ENCODE data around the gene SGMS1.

Gene SGMS1

DNA sequence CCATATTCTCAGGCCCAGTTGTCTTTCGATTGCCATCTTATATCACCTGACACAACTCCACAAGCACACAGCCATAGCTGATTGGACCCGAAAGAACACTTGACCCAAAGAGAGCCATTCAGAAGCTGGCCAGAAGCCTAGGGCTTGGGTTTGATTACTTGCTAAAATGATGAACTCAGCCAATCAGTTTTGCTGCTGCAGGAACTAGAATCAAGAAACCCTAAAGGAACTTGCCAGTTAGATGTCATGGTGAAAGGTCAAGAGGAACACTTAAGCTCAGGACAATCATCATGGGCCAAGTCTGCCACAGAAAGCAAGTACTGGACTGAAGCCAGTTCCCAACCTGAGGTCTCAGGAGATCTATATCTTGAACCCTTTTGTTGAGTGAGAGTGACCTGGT, 150.0 kb downstream of the SGMS1 start:
- DNase-seq (ENCODE audit: low read depth): peak; percentile 45
- TF ChIP-seq, protein P1, sequence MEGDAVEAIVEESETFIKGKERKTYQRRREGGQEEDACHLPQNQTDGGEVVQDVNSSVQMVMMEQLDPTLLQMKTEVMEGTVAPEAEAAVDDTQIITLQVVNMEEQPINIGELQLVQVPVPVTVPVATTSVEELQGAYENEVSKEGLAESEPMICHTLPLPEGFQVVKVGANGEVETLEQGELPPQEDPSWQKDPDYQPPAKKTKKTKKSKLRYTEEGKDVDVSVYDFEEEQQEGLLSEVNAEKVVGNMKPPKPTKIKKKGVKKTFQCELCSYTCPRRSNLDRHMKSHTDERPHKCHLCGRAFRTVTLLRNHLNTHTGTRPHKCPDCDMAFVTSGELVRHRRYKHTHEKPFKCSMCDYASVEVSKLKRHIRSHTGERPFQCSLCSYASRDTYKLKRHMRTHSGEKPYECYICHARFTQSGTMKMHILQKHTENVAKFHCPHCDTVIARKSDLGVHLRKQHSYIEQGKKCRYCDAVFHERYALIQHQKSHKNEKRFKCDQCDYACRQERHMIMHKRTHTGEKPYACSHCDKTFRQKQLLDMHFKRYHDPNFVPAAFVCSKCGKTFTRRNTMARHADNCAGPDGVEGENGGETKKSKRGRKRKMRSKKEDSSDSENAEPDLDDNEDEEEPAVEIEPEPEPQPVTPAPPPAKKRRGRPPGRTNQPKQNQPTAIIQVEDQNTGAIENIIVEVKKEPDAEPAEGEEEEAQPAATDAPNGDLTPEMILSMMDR (IDR thresholded peaks at IDR 0.05; ENCODE audit: insufficient read depth, low read depth, low read length, missing control alignments): no peak
- H3K4me3 ChIP-seq (ENCODE audit: low read depth, low read length): no peak overlapping the region

DNA sequence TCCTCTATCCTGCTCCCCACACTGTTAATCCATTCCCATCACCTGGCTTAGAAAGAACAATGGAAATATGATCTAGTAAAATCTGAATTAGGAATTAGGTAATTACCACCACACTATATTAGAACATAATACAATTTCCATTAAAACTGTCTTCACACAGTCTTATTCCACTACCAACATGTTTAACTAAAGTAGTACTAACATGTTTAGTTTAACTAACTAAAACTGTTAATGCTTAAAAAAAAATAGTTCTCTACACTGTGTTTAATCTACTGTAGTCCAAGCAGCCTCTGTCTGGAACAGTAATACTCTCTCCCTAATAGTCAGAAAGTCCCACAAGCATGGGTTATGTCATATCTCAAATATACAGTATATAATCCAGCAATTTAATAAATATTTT, 150.8 kb downstream of the SGMS1 start:
- no peak overlapping the region for H3K4me3 ChIP-seq (ENCODE audit: low read depth, low read length)
- TF ChIP-seq, protein P1 (IDR thresholded peaks at IDR 0.05; ENCODE audit: insufficient read depth, low read depth, low read length, missing control alignments): no peak
- no peak for DNase-seq (ENCODE audit: low read depth)

DNA sequence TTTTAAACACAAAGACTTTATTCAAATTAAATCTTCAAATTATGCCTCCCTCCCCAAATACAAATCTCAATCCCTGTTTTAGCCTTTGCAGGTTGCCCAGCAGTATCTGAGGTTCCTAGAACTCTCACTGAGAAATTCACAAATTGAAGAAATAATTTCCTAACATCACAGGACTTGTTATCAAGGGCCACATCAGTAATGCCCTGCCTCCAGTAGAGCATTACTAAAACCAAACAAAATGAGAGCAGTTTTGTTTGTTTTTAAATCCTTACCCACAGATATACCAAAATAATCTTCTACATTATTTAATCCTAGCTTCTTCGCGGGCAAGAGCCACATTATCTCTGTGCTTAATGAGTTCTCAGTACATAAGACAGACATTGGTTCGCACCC, 152.2 kb downstream of the SGMS1 start:
- no peak overlapping the region for H3K4me3 ChIP-seq (ENCODE audit: low read depth, low read length)
- TF ChIP-seq, protein P1 (IDR thresholded peaks at IDR 0.05; ENCODE audit: insufficient read depth, low read depth, low read length, missing control alignments): no peak
- no peak for DNase-seq (ENCODE audit: low read depth)

DNA sequence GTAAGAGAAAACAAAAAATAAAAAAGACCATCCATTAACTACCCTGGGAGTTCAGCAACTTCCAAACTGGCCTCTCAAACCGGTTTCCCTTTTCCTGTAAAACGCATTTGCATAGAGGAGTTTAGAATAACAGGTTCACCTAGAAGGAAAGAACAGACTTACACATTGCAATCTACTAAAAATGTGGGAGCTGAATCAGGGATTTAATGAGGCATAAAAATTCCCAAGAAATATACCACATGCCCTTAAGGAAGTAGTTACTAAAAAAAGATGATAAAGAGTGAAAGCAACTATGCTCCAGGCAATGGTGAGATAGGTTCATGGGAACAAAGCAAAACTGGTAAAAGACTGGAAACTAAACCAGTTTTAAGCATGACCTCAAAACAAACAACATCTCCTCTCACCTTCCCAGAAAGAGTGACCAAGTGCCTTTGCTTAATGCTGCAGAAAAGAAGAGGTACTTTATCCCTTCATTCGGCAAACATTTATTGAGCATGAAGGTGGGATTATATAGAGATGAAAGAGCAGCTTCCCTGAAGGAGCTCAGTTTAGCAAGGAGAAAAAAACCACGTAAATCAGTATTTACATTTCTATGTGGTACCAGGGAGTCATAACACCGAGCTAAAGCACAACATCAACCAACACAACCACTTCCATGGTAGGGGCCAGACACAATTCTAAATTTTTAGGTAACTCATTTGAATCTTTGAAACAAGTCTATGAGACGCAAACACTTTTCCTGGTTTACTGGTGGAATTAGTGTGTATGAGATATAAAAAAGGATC, 152.8 kb downstream of the SGMS1 start:
- TF ChIP-seq, protein P1 (IDR thresholded peaks at IDR 0.05; ENCODE audit: insufficient read depth, low read depth, low read length, missing control alignments): no peak
- H3K4me3 ChIP-seq (ENCODE audit: low read depth, low read length): no peak overlapping the region
- DNase-seq (ENCODE audit: low read depth): no peak

DNA sequence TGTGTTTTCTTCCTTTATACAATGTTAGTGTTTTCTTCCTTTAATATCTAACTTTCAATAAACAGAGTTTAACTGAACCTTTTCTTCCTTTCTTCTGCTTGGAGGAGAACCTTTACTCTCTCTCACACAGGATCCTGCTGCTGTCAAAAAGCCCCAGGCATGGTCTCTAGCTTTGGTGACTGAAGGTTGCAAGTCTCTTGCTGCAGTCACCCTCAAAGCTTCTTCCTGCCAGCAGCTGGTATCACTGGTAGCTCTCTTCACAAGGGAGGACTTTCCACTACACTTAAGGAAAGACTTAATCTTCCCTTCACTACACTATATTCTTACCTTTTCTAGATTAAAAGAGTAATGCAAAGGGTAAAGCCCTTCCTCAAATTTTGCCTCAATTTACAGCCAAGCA, 153.4 kb downstream of the SGMS1 start:
- DNase-seq (ENCODE audit: low read depth): peak; percentile 80
- TF ChIP-seq, protein P1 (IDR thresholded peaks at IDR 0.05; ENCODE audit: insufficient read depth, low read depth, low read length, missing control alignments): no peak
- H3K4me3 ChIP-seq (ENCODE audit: low read depth, low read length): peak overlapping the region; percentile 14; the same call in 1 of the 2 replicates

DNA sequence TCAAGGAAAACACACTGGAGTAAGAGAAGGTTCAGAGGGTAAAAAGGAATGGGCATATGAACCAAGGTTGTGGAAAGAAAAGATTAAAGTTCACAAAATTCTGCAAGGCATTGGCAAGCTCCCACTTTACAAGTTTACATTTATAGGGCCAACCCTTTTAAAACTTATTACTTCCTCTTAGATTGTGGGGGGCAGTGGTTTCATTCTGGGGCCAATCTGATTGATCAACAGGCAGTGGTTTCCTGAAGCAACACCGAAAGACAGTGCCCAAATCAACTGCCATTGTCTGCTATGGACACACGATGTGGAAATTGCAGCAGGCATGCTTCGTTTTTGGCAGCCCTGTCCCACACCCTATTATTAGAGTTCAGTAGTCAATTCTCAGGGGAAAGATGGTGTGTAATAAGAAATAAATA, 154.0 kb downstream of the SGMS1 start:
- TF ChIP-seq, protein P1 (IDR thresholded peaks at IDR 0.05; ENCODE audit: insufficient read depth, low read depth, low read length, missing control alignments): no peak
- peak overlapping the region; percentile 23; the same call in 1 of the 2 replicates for H3K4me3 ChIP-seq (ENCODE audit: low read depth, low read length)
- DNase-seq (ENCODE audit: low read depth): peak; percentile 66

DNA sequence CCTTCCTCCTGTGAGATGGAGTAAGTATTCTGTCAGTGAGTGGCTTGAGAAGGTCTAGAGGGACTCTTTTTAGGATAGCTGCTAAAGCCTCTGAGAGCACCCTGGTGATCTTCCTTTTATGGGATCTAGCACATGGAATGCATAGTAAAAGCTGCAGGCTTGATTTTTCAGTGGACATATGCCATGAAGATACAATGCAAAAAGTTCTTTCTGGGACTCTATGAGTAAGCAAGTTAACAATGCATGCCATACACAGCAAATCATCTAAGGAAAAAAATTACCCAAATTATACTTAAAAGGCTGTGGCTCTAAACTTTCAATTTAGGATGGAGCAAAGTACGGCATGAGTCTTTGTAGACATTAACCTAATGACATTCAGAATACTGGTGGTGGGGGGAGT, 154.5 kb downstream of the SGMS1 start:
- no peak for DNase-seq (ENCODE audit: low read depth)
- TF ChIP-seq, protein P1 (IDR thresholded peaks at IDR 0.05; ENCODE audit: insufficient read depth, low read depth, low read length, missing control alignments): no peak
- peak overlapping the region; percentile 23; the same call in 1 of the 2 replicates for H3K4me3 ChIP-seq (ENCODE audit: low read depth, low read length)
